GM19099 (cell line): Measurements from ENCODE around the gene GTF3C1.

ENCODE experiments used
- POLR2A ChIP-seq: IDR thresholded peaks from 3 replicates; pipeline ENCODE4 v1.6.1; 2011; ENCODE audit warnings: low read depth; ENCODE audit not compliant: insufficient read length; ENCODE audit errors: extremely low read depth

GTF3C1 gene

DNA sequence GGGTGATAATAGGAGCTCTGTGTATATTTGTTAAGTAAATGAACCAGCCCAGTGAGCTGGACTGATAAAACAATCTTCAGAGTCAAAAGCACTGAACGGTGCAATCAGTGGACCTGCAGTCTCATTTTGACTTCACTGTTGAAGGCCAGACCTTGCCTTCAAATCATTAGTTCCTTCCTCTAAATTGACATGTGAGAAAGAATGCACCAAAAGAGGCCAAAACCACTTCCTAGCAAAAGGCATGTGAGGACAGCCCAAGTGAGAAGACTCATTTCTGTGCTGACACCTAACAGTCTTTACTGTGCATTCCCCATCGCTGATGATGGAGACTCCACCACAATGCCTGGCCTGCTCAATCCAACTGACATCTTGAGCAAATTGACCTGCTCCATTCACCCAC, 10.6 kb downstream of the GTF3C1 start:
- TF ChIP-seq POLR2A: no peak

GRCh38 chr16:27538528-27538927, 11.2 kb downstream of the GTF3C1 start:
- no peak for TF ChIP-seq POLR2A

- TF ChIP-seq POLR2A: no peak
Observed at GRCh38 chr16:27534256-27534655, 15.5 kb downstream of the GTF3C1 start.

DNA sequence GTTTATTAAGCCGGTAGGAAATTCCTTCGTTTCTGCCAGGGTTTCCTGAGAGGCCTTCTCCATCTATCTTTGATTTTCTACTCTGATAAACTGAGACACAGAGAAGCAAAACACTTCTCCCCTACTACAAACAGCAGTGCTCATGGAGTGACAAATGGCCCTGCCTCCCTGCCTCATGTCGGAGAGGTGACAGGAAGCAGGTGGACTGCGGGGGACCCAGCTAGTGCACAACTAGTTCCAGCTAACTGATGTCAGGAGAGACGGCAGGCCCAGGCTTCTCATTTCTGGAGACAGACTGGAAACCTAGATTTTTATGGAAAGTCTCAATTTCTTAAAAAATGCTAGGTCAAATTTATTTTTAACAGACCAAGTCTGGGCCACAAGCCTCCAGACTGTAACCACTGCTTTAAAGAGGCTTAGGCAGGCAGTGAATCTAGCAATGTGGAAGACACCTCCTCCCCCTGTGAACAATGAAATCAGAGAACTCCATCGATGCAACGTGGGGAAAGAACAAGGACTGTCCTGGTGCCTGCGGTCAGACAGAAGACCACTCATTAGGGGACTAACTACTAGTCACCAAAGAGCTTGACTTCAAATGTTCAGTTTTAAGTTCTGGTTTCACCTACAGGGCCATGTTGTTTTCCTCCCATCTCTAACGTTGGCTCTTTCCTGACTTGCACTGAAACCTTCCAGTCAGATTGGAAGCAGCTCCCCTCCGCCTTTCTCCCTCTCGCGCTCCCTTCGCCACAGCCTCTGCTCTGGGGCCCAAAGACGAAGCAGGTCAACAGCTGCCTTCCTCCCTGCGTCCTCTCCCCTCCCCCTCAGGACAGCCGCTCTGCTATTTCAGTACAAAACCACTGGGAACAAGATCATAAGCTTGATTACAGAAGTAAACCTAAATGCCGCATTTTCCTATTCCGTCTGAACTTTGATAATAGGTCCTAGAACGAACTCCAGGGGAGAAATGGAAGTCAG, 17.6 kb downstream of the GTF3C1 start:
- TF ChIP-seq POLR2A: no peak

GRCh38 chr16:27531186-27531585, 18.5 kb downstream of the GTF3C1 start:
- TF ChIP-seq POLR2A: no peak

DNA sequence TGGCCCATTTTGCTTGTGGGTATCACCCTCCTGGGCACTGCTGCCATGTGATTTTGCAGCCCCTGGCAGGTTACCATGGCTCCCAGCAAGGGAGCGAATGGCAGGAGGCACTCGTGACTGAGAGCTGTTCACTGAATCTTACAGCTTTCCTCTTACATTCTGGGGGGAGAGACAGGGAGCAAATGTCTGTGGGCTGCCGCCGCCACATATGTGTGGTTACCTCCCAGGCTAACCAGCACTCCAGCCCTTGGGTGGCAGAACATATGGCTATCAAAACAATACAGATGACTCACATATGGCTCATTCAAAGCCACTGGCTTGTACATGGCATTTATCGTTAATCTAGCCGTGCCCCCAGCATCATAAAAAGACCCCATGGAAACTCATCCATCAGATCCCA, 19.8 kb downstream of the GTF3C1 start:
- no peak for TF ChIP-seq POLR2A

DNA sequence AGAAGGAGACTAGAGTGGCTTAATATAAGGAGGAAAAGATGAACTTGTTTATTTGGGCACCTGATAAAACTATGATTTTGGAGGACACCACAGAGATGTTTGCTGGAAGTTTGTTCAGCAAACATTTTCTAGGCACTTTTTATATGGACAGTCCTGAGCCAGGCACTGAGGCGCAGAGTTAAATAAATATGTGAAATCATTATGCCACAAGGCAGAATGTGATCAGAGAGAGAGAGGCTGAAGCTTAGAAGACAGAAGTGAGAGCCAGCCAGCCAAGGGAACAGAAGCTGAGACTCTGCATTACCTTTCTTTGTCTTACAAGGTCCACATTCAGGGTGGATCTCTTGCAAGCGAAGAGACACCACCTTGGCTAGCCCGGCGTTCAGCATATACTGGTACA, 21.4 kb downstream of the GTF3C1 start:
- TF ChIP-seq POLR2A: no peak

GRCh38 chr16:27526180-27526579, 23.5 kb downstream of the GTF3C1 start:
- TF ChIP-seq POLR2A: no peak

DNA sequence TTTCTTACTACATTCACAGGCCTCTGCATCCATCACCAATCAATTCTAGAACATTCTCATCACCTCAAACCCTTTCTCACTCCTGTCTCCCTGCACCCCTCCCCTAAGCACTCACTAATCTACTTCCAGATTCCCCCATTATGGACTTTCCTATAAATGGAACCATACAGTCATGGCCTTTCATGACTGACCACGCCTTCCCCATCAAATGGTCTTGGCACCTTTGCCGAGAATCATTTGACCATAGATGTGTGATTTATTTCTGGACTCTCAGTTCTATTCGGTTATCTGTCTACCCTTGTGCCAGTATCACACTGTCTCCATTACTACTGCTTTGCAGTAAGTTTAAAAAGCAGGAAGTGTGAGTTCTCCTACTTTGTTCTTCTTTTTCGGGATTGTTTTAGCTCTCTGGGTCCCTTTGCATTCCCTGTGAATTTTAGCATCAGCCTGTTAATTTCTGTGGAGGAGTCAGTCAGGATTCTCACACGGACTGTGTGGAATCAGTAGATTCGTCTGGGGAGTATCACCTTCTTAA, 27.5 kb downstream of the GTF3C1 start:
- no peak for TF ChIP-seq POLR2A

DNA sequence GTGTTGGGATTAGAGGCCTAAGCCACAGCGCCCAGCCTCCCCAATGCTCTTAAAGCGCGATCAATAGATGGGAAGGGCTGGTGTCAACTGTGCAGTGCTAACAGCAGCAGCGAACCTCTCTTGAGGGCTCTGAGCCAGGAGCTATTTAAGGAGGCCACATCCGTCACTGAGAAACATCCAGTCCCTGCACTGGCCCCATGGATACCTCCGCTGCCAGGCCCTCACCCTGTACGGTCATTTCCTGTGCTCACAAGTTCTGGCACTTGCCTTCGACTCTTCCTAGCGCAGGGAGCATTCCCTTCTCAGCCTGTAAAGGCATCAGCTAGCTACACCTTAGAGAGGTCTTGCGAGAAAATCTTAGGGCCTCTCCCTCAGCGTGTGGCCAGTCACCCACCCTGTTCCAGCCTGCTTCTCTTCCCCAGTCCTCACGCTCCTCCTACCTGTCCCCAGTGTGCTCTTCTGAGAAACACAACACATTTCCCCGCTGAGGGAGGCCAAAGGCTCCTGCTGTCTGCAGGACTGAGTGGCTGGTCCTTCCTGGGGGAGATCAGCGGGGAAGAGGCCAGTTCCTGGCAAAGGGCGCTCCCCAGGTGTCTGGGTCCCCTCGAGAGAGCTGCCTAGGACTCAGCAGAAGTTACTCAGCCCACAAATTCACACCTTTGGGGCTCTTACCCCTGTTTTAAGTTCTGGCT, 28.6 kb downstream of the GTF3C1 start:
- no peak for TF ChIP-seq POLR2A

GRCh38 chr16:27518226-27518625, 31.5 kb downstream of the GTF3C1 start:
- no peak for TF ChIP-seq POLR2A

DNA sequence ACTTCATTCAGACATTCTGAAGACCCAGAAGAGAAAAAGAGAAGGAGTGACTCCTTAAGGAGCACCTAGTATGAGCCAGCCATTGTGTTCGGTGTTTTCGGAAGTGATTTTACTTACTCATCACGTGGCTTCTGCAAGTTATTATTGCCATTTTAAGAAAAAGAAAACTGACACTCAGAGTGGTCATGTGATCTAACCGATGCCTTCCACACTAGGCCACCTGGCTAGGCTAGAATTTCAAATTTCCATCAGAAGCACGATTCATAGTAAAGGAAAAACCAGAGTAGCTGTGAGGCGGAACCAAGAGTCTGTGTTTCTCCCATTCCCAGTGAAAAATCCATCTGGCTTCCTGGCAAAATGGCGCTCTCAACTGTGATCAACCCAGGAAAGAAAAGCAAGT, 32.0 kb downstream of the GTF3C1 start:
- TF ChIP-seq POLR2A: no peak

DNA sequence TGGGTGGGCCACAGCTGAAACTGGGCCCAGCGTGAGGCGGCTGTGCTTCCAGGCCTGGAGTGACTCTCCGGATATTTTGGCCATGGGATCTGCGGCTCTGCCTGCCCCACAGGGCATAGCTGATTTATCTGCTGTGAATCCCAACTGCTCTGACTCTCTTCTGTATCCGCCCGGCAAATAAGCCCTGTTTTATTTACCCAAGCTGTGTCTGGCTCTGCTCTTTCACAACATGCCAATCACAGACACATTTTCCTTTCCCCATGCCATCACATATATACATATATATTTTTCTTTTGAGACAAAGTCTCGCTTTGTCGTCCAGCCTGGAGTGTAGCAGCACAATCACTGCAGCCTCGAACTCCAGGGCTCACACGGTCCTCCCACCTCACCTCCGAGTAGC, 33.3 kb downstream of the GTF3C1 start:
- TF ChIP-seq POLR2A: no peak

GRCh38 chr16:27515874-27516353, 33.8 kb downstream of the GTF3C1 start:
- TF ChIP-seq POLR2A: no peak

- TF ChIP-seq POLR2A: no peak
Observed at GRCh38 chr16:27514806-27515205, 34.9 kb downstream of the GTF3C1 start.
